GM12878 (cell line): ENCODE measurements around the gene ZBTB18. TPM values are rescaled to one million over a fixed set of nuclear protein-coding genes. Genes with fewer than 3 reads are reported as not detected.

ENCODE experiments used
- ATAC-seq: fragments of 200-7000 bp; cut with Tn5 transposase; 3 replicates; pipeline ENCODE4 v1.9.1; 2020; ENCODE audit warnings: mild to moderate bottlenecking, moderate library complexity
- BruUV-seq: library from RNA; stranded (reverse); fragments of 400-500 nt; replicated peaks from 2 replicates; lab custom pipeline; 2021; lab: Mats Ljungman, UMichigan
- CTCF ChIA-PET: fragments of 300-600 bp; sonication (Branson Sonifier 250); formaldehyde crosslinking; extraction: SDS; loops from one replicate; lab custom pipeline; 2021; ENCODE audit warnings: inconsistent platforms; lab: Yijun Ruan, JAX
- POLR2A ChIA-PET: fragments of 350-600 bp; formaldehyde crosslinking; extraction: SDS; loops from one replicate; lab custom pipeline; 2021; ENCODE audit warnings: inconsistent platforms; lab: Charles Lee
- RAD21 ChIA-PET: fragments of 300-600 bp; sonication (Branson Sonifier 250); formaldehyde crosslinking; loops from one replicate; lab custom pipeline; 2023; ENCODE audit warnings: antibody characterized with exemption; ENCODE audit not compliant: unreplicated experiment; lab: Charles Lee
- SMC1A ChIA-PET: fragments of 300-600 bp; sonication (Branson Sonifier 250); formaldehyde crosslinking; loops from one replicate; lab custom pipeline; 2023; ENCODE audit not compliant: unreplicated experiment, uncharacterized antibody; lab: Charles Lee
- DNase-seq: peaks from one replicate; pipeline ENCODE4 v3.0.0-alpha.2; 2011; ENCODE audit warnings: low read depth, low spot score
- FAIRE-seq: peaks from 3 replicates; lab custom pipeline; 2011; peaks lifted over from hg19 to GRCh38; lab: Jason Lieb, UNC
- H2AFZ ChIP-seq: 2 replicates; pipeline ENCODE4 v1.6.0; 2011; ENCODE audit warnings: low read depth, low read length, control low read depth; ENCODE audit not compliant: control insufficient read depth
- H3K27ac ChIP-seq: 2 replicates; pipeline ENCODE4 v1.5.1; 2011; ENCODE audit warnings: control low read depth; ENCODE audit not compliant: control insufficient read depth, insufficient read depth
- H3K27me3 ChIP-seq, 2 experiments: replicated peaks in 1 of 2; 2 replicates each; pipeline versions ENCODE4 v1.6.0 to v1.6.1; 2011; ENCODE audit warnings: low read length in 1 of 2; ENCODE audit not compliant: control insufficient read depth in 2 of 2, insufficient read depth in 2 of 2
- H3K36me3 ChIP-seq, 2 experiments: 2 replicates each; pipeline ENCODE4 v1.5.1; 2011; ENCODE audit warnings: low read length in 1 of 2; ENCODE audit not compliant: control insufficient read depth in 2 of 2, insufficient read depth in 2 of 2
- H3K4me1 ChIP-seq: 2 replicates; pipeline ENCODE4 v1.6.1; 2011; ENCODE audit warnings: mild to moderate bottlenecking, low read length, moderate library complexity, mixed read lengths; ENCODE audit not compliant: control insufficient read depth, insufficient read depth
- H3K4me2 ChIP-seq: 2 replicates; pipeline ENCODE4 v1.6.0; 2011; ENCODE audit warnings: control low read depth; ENCODE audit not compliant: control insufficient read depth, insufficient read depth
- H3K4me3 ChIP-seq: fragments of 200-600 bp; sonication (generic); 2 replicates; pipeline ENCODE4 v1.5.1; 2016
- H3K79me2 ChIP-seq: 2 replicates; pipeline ENCODE4 v1.6.0; 2011; ENCODE audit warnings: low read length; ENCODE audit not compliant: control insufficient read depth, insufficient read depth
- H3K9ac ChIP-seq: 2 replicates; pipeline ENCODE4 v1.8.0; 2011; ENCODE audit warnings: low read length, control low read depth, mixed read lengths; ENCODE audit not compliant: control insufficient read depth, insufficient read depth
- H3K9me3 ChIP-seq: replicated peaks from 3 replicates; pipeline ENCODE4 v1.5.1; 2011; ENCODE audit warnings: mild to moderate bottlenecking, low read length; ENCODE audit not compliant: control insufficient read depth, insufficient read depth
- H4K20me1 ChIP-seq: 2 replicates; pipeline ENCODE4 v1.6.0; 2011; ENCODE audit not compliant: control insufficient read depth, insufficient read depth
- BACH1 ChIP-seq: fragments of 450-650 bp; IDR thresholded peaks from 2 replicates; pipeline ENCODE4 v1.6.1; 2017; ENCODE audit warnings: mild to moderate bottlenecking, borderline replicate concordance
- ESRRA ChIP-seq: IDR thresholded peaks from 2 replicates; pipeline ENCODE4 v1.6.1; 2012; ENCODE audit warnings: mild to moderate bottlenecking, low read length, improper control_type of control experiment
- IKZF2 ChIP-seq, 2 experiments: fragments of 450-650 bp; IDR thresholded peaks; 2 replicates each; pipeline ENCODE4 v1.6.1; 2017; ENCODE audit warnings: mild to moderate bottlenecking in 2 of 2, moderate library complexity in 2 of 2
- IRF3 ChIP-seq: fragments of 450-650 bp; IDR thresholded peaks from 2 replicates; pipeline ENCODE4 v1.6.1; 2014; ENCODE audit warnings: mild to moderate bottlenecking
- LARP7 ChIP-seq: fragments of 450-650 bp; IDR thresholded peaks from 2 replicates; pipeline ENCODE4 v1.6.1; 2017; ENCODE audit warnings: mild to moderate bottlenecking
- NRF1 ChIP-seq: conservative IDR thresholded peaks from 2 replicates; pipeline ENCODE4 v1.6.1; 2011; ENCODE audit warnings: mild to moderate bottlenecking, low read depth, low read length, improper control_type of control experiment
- PBX3 ChIP-seq: IDR thresholded peaks from 2 replicates; pipeline ENCODE4 v1.6.1; 2011; ENCODE audit warnings: mild to moderate bottlenecking, low read depth, low read length, moderate library complexity; ENCODE audit not compliant: insufficient replicate concordance
- POLR2AphosphoS5 ChIP-seq: IDR thresholded peaks from 2 replicates; pipeline ENCODE4 v1.6.1; 2011; ENCODE audit warnings: mild to moderate bottlenecking, low read length, inconsistent platforms
- RBBP5 ChIP-seq: fragments of 200-600 bp; sonication (generic); conservative IDR thresholded peaks from 2 replicates; pipeline ENCODE4 v1.6.1; 2016
- WGBS: methylation state at CpG from one replicate; pipeline ENCODE4 v1.1.6; 2016; ENCODE audit warnings: low lambda C conversion rate; ENCODE audit not compliant: insufficient replicate concordance, insufficient coverage; ENCODE audit errors: missing lambda C conversion rate; 5-methylcytosine and 5-hydroxymethylcytosine counted together
- in situ Hi-C: fragments of 300-500 bp; cut with MboI; formaldehyde crosslinking; loops from 9 replicates; pipeline ENCODE4 v1.14.3; 2018; ENCODE audit warnings: mixed read lengths
- intact Hi-C: fragments of 100-400 bp; cut with micrococcal nuclease; formaldehyde crosslinking; loops from one replicate; pipeline ENCODE4 v1.14.2; 2022; ENCODE audit not compliant: unreplicated experiment
- polyA plus RNA-seq, 11 experiments: library from polyadenylated mRNA; depleted of rRNA in 4 of 11; unstranded in 6 of 11; stranded (reverse) in 5 of 11; fragments of >200 nt; fragmentation: Nextera tagmentation in 4 of 11; fragmentation: Illumina TruSeq in 1 of 11; extraction: Ambion mirVana in 4 of 11; extraction: Trizol in 1 of 11; gene quantifications; 1 replicate in 1 of 11; 2 replicates in 10 of 11; pipeline versions ENCODE4 v1.2.1 to v1.2.3, GENCODE V29; 2011 to 2016; ENCODE audit warnings: inconsistent platforms in 2 of 11, missing spikeins in 2 of 11, low read depth in 1 of 11
- total RNA-seq, 4 experiments: library from RNA; depleted of rRNA in 3 of 4; stranded (reverse); fragments of >200 nt in 3 of 4; fragmentation: Illumina TruSeq in 1 of 4; extraction: Trizol in 1 of 4; gene quantifications; 2 replicates each; pipeline versions ENCODE4 v1.2.1 to v1.2.3, GENCODE V29; 2013 to 2021

ZBTB18 gene
- total and polyA plus RNA-seq, 10 of the 15 experiments (the other 5 are each of a cell fraction or from before 2014, with no cell fraction given): 0.27 to 8.6 (median 6.1) TPM

DNA sequence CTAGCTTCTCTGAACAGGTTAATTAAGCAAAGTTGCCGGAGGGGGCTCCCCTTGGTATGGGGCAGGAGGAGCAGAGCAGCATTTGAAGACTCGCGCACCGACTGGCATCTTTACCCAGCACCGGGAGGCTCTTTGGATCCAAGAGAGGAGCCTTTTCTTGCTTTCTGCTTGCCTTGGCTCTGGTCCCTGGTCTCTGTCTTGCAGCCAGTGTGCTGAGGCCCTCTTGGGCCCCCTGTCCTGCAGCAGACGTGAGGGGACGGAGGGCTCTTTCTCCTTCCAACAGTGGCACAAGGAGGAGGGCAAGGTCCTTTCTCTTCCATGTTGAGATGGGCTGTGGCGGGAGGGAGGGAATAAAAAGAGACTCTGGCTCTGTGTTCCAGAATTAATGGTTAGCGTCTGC is 45.6 kb downstream of the ZBTB18 start (continued):
- TF ChIP-seq IRF3 (no peak), IKZF2 (IDR thresholded peaks at IDR 0.05) (no peak)

DNA sequence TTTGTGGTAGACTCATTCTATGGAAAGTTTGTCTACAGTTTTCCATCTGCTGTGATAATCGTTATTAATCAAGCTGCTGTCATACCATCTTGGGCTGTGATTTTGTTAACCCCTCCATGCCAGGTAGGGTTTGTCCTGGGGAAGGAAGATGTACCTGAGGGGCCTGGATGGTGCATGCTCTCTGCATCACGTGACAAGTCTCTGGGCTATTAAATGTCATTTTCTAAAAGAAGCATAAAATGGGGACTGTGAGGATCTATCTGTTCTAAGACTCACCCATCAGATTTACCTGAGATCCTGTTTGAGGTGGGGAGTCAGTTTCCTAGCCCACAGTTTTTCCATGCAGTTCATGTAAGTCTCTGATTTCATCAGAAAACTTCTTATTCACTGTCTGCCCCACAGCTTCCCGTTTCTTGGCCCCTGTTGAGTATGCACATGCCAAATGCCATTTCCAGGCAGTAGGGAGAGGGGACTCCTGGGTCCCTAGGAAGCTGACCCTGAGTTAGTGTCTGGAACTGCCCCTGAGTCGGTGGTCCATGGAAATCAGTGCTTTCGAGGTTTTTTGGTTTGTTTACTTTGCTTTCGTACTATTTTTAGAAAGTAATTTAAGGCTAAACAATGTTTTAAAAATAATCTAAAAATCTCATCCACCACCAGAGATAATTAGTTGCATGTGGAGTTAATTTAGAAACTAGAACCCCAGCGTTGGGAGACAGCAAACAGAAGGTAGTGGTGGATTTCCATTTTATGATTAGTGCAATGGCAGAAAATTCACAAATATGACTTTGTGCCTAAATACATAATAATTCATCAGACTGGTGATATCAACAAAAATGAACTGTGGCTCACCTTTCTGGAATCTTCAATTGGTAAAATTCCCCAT is 46.7 kb downstream of the ZBTB18 start:
- intact Hi-C loops (no loop called here), in situ Hi-C loops (no loop called here)
- ChIA-PET RAD21 (no interaction called here), CTCF (no interaction called here), SMC1A (no interaction called here), POLR2A (no interaction called here)
- FAIRE-seq (no peak), ATAC-seq (no peak), DNase-seq (no peak)
- Histone ChIP-seq H3K4me3 (no peak overlapping the region), H3K27ac (no peak overlapping the region), H3K27me3 (peaks cover 2 to 9% of the 10 kb centered on the region in 2 experiments; a peak in 3 of 4 replicates), H4K20me1 (no peaks in the 10 kb centered on the region), H3K79me2 (no peaks in the 10 kb centered on the region), H3K9ac (no peak overlapping the region), H3K4me2 (no peak overlapping the region), H3K9me3 (no peaks in the 10 kb centered on the region), H3K4me1 (no peaks in the 10 kb centered on the region), H3K36me3 (no peaks in the 10 kb centered on the region), H2AFZ (no peak overlapping the region)
- 32% methylated on average over 7 of the region's 7 CpGs for WGBS
- TF ChIP-seq NRF1 (no peak), PBX3 (no peak), ESRRA (no peak), POLR2AphosphoS5 (no peak), RBBP5 (no peak), BACH1 (no peak), LARP7 (no peak)
- no TSS peak for BruUV-seq
